T-helper 17 cell (primary cell): ENCODE results near the gene TOX3. TPM values are rescaled to one million over a fixed set of nuclear protein-coding genes. Genes with fewer than 3 reads are reported as not detected.

ENCODE experiments used
- ATAC-seq: fragments of 150-1000 bp; cut with Tn5 transposase; 2 replicates; pipeline ENCODE4 v1.10.0; 2021; ENCODE audit warnings: mild to moderate bottlenecking, moderate library complexity
- DNase-seq, 3 donors: peaks; one replicate each; pipeline versions ENCODE4 v3.0.0 to v3.0.0-alpha.2; 2020 to 2021
- H3K9me3 ChIP-seq: one replicate; pipeline ENCODE4 v1.7.0; 2013; ENCODE audit warnings: low read length, mild to moderate bottlenecking; ENCODE audit not compliant: control insufficient read depth, poor library complexity, severe bottlenecking
- H3K27ac Mint-ChIP-seq: one replicate; pipeline ENCODE4 v1.8.0; 2022; ENCODE audit warnings: mild to moderate bottlenecking, moderate library complexity, mixed read lengths
- H3K27me3 Mint-ChIP-seq: one replicate; pipeline ENCODE4 v1.8.0; 2022; ENCODE audit warnings: mixed read lengths
- H3K36me3 Mint-ChIP-seq: one replicate; pipeline ENCODE4 v1.8.0; 2022; ENCODE audit warnings: low read depth, mixed read lengths
- H3K4me1 Mint-ChIP-seq: one replicate; pipeline ENCODE4 v1.8.0; 2022; ENCODE audit warnings: mild to moderate bottlenecking, mixed read lengths
- H3K4me3 Mint-ChIP-seq: one replicate; pipeline ENCODE4 v1.8.0; 2022; ENCODE audit warnings: mild to moderate bottlenecking, moderate library complexity, mixed read lengths
- total RNA-seq, 4 donors: library from RNA in 2 of 4; stranded (reverse) in 2 of 4; gene quantifications; one replicate each; pipeline ENCODE4 v1.2.3 and lab custom pipeline; 2022 to 2026

TOX3 gene
- total RNA-seq, 2 donors from 2014 or later, result not detected

- DNase-seq (no peak), ATAC-seq (no peak)
- Mint-ChIP-seq H3K27me3 (no peaks in the 10 kb centered on the region), H3K4me3 (no peak overlapping the region), H3K4me1 (no peaks in the 10 kb centered on the region), H3K27ac (no peak overlapping the region), H3K36me3 (no peaks in the 10 kb centered on the region)
- H3K9me3 ChIP-seq, result no peaks in the 10 kb centered on the region
These were observed 34.5 kb downstream of the TOX3 start for GRCh38 chr16:52512297-52512987.

- H3K36me3 Mint-ChIP-seq, result no peaks in the 10 kb centered on the region
- H3K9me3 ChIP-seq, result no peaks in the 10 kb centered on the region
- H3K27ac Mint-ChIP-seq, result no peak overlapping the region
- no peaks in the 10 kb centered on the region for H3K4me1 Mint-ChIP-seq
- DNase-seq (no peak), ATAC-seq (no peak)
- H3K27me3 Mint-ChIP-seq, result no peaks in the 10 kb centered on the region
- H3K4me3 Mint-ChIP-seq, result no peak overlapping the region
These were observed 45.2 kb downstream of the TOX3 start for GRCh38 chr16:52501746-52502145.

GRCh38 chr16:52500963-52501362 lies 46.0 kb downstream of the TOX3 start:
- DNase-seq, result no peak
- ATAC-seq, result no peak
- no peaks in the 10 kb centered on the region for H3K27me3 Mint-ChIP-seq
- H3K4me3 Mint-ChIP-seq, result no peak overlapping the region
- H3K9me3 ChIP-seq, result no peaks in the 10 kb centered on the region
- H3K4me1 Mint-ChIP-seq, result no peaks in the 10 kb centered on the region
- no peak overlapping the region for H3K27ac Mint-ChIP-seq
- H3K36me3 Mint-ChIP-seq, result no peaks in the 10 kb centered on the region

GRCh38 chr16:52499060-52499440 lies 47.9 kb downstream of the TOX3 start:
- Mint-ChIP-seq H3K4me1 (no peaks in the 10 kb centered on the region), H3K36me3 (no peaks in the 10 kb centered on the region), H3K27ac (no peak overlapping the region), H3K27me3 (no peaks in the 10 kb centered on the region), H3K4me3 (no peak overlapping the region)
- DNase-seq (no peak), ATAC-seq (no peak)
- no peaks in the 10 kb centered on the region for H3K9me3 ChIP-seq

- H3K36me3 Mint-ChIP-seq, result no peaks in the 10 kb centered on the region
- H3K27me3 Mint-ChIP-seq, result no peaks in the 10 kb centered on the region
- no peaks in the 10 kb centered on the region for H3K9me3 ChIP-seq
- DNase-seq (no peak), ATAC-seq (no peak)
- H3K4me1 Mint-ChIP-seq, result no peaks in the 10 kb centered on the region
- H3K4me3 Mint-ChIP-seq, result no peak overlapping the region
- H3K27ac Mint-ChIP-seq, result no peak overlapping the region
These were observed 48.4 kb downstream of the TOX3 start for GRCh38 chr16:52498328-52499059.

GRCh38 chr16:52497067-52497816 lies 49.7 kb downstream of the TOX3 start:
- Mint-ChIP-seq H3K4me1 (no peaks in the 10 kb centered on the region), H3K27ac (no peak overlapping the region)
- DNase-seq, result no peak

GRCh38 chr16:52496051-52496876 lies 50.7 kb downstream of the TOX3 start:
- no peak overlapping the region for H3K4me3 Mint-ChIP-seq
- no peaks in the 10 kb centered on the region for H3K27me3 Mint-ChIP-seq
- no peak overlapping the region for H3K27ac Mint-ChIP-seq

More at GRCh38 chr16:52497067-52497816, 49.7 kb downstream of the TOX3 start:
- no peaks in the 10 kb centered on the region for H3K36me3 Mint-ChIP-seq
- H3K9me3 ChIP-seq, result no peaks in the 10 kb centered on the region
- no peaks in the 10 kb centered on the region for H3K27me3 Mint-ChIP-seq
- H3K4me3 Mint-ChIP-seq, result no peak overlapping the region
- no peak for ATAC-seq

GRCh38 chr16:52494621-52495020 lies 52.3 kb downstream of the TOX3 start:
- Mint-ChIP-seq H3K27ac (no peak overlapping the region), H3K27me3 (no peaks in the 10 kb centered on the region), H3K4me1 (no peaks in the 10 kb centered on the region), H3K36me3 (no peaks in the 10 kb centered on the region), H3K4me3 (no peak overlapping the region)
- ATAC-seq (no peak), DNase-seq (no peak)
- no peaks in the 10 kb centered on the region for H3K9me3 ChIP-seq

More at GRCh38 chr16:52496051-52496876, 50.7 kb downstream of the TOX3 start:
- Mint-ChIP-seq H3K4me1 (no peaks in the 10 kb centered on the region), H3K36me3 (no peaks in the 10 kb centered on the region)
- ATAC-seq (no peak), DNase-seq (no peak)
- H3K9me3 ChIP-seq, result no peaks in the 10 kb centered on the region

- Mint-ChIP-seq H3K4me1 (no peaks in the 10 kb centered on the region), H3K27ac (no peak overlapping the region), H3K27me3 (no peaks in the 10 kb centered on the region), H3K36me3 (no peaks in the 10 kb centered on the region), H3K4me3 (no peak overlapping the region)
- no peak for DNase-seq
- no peak for ATAC-seq
- no peaks in the 10 kb centered on the region for H3K9me3 ChIP-seq
These were observed 52.8 kb downstream of the TOX3 start for GRCh38 chr16:52494145-52494544.

- Mint-ChIP-seq H3K27me3 (no peaks in the 10 kb centered on the region), H3K36me3 (no peaks in the 10 kb centered on the region), H3K4me3 (no peak overlapping the region), H3K27ac (no peak overlapping the region), H3K4me1 (no peaks in the 10 kb centered on the region)
- DNase-seq (no peak), ATAC-seq (no peak)
- no peaks in the 10 kb centered on the region for H3K9me3 ChIP-seq
These were observed 54.1 kb downstream of the TOX3 start for GRCh38 chr16:52492789-52493357.

GRCh38 chr16:52491216-52491615 lies 55.7 kb downstream of the TOX3 start:
- ATAC-seq (no peak), DNase-seq (no peak)
- H3K27ac Mint-ChIP-seq, result no peak overlapping the region
- H3K4me1 Mint-ChIP-seq, result no peaks in the 10 kb centered on the region
- H3K27me3 Mint-ChIP-seq, result no peaks in the 10 kb centered on the region
- H3K4me3 Mint-ChIP-seq, result no peak overlapping the region
- H3K9me3 ChIP-seq, result no peaks in the 10 kb centered on the region
- H3K36me3 Mint-ChIP-seq, result no peaks in the 10 kb centered on the region

- H3K4me1 Mint-ChIP-seq, result no peaks in the 10 kb centered on the region
- no peak overlapping the region for H3K27ac Mint-ChIP-seq
- no peak for DNase-seq
- H3K9me3 ChIP-seq, result no peaks in the 10 kb centered on the region
- ATAC-seq, result no peak
- no peak overlapping the region for H3K4me3 Mint-ChIP-seq
- H3K36me3 Mint-ChIP-seq, result no peaks in the 10 kb centered on the region
- H3K27me3 Mint-ChIP-seq, result no peaks in the 10 kb centered on the region
These were observed 57.0 kb downstream of the TOX3 start for GRCh38 chr16:52489894-52490293.
